ENCODE results near the gene ATAD3C.

DNA sequence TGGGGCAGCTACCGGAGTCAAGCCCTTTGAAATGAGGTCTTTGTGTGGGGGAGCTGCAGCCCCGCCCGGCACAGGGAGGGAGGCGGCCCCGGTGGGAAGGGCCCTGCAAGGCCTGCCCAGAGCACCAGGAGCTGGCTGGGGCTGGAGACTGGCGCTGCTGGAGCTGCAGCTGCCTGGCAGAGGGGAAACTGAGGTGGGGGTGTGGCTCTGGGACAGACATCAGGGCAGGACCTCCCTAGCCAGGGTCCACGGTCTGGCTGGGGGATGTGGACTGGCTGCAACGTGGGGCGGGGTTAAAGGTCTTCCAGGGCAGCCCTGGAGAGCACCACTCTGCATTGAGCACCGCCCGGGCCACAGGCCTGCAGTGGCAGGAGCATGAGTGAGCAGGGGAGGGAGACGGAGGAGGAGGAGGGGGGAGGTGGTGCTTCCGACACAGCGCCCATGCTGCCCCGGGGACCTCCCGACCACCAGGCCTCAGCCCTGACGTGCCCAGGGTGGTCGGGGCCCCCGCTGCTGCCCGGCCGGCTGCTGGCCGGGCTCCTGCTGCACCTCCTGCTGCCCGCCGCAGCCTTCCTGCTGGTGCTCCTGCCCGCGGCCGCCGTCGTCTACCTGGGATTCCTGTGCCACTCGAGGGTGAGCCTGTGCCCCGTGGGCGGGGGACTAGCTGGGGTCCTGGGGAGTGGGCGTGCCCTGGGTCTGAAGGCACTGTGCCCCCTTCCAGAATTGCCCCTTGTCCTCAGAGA, 23.6 kb upstream of the ATAD3C start:
- TF ChIP-seq POLR2A (IDR thresholded peaks at IDR 0.05) = no peak
- TF ChIP-seq, protein P1, sequence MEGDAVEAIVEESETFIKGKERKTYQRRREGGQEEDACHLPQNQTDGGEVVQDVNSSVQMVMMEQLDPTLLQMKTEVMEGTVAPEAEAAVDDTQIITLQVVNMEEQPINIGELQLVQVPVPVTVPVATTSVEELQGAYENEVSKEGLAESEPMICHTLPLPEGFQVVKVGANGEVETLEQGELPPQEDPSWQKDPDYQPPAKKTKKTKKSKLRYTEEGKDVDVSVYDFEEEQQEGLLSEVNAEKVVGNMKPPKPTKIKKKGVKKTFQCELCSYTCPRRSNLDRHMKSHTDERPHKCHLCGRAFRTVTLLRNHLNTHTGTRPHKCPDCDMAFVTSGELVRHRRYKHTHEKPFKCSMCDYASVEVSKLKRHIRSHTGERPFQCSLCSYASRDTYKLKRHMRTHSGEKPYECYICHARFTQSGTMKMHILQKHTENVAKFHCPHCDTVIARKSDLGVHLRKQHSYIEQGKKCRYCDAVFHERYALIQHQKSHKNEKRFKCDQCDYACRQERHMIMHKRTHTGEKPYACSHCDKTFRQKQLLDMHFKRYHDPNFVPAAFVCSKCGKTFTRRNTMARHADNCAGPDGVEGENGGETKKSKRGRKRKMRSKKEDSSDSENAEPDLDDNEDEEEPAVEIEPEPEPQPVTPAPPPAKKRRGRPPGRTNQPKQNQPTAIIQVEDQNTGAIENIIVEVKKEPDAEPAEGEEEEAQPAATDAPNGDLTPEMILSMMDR (IDR thresholded peaks at IDR 0.05 in 8 of 11, conservative IDR thresholded peaks at IDR 0.05 in 3 of 11) = no peak

All from spleen (tissue), 7 donors.